AG04449 (cell line): Measurements from ENCODE around the gene ZNF69.
A peak's percentile ranks its signal among the peaks of the same experiment; 100 is the strongest.
"Not testable (repeated sequence)": the region's sequence is repeated elsewhere in the genome, so short reads cannot be mapped to it uniquely, and the experiment has no call there.

Source experiments
- CTCF ChIA-PET: fragments of 350-600 bp; formaldehyde crosslinking; extraction: SDS; loops from one replicate; lab custom pipeline; 2021; ENCODE audit warnings: antibody characterized with exemption; lab: Yijun Ruan, JAX
- POLR2A ChIA-PET: fragments of 400-600, 350-600 bp; formaldehyde crosslinking; extraction: SDS; loops from one replicate; lab custom pipeline; 2020; ENCODE audit warnings: antibody characterized with exemption, inconsistent platforms; lab: Yijun Ruan, JAX
- DNase-seq: peaks from one replicate; pipeline ENCODE4 v3.0.0-alpha.2; 2010; ENCODE audit warnings: low read depth, low spot score
- H3K4me3 ChIP-seq: 2 replicates; pipeline ENCODE4 v1.5.1; 2011; ENCODE audit warnings: low read depth, mild to moderate bottlenecking, control low read depth, low read length
- CTCF ChIP-seq: IDR thresholded peaks from one replicate; pipeline ENCODE4 v1.5.1; 2011; ENCODE audit warnings: mild to moderate bottlenecking, moderate library complexity, low read length, control low read depth, inconsistent platforms; ENCODE audit not compliant: insufficient read depth; ENCODE audit errors: missing control alignments

The ZNF69 gene

GRCh38 chr19:11887611-11888531 lies at the start of gene ZNF69:
Gene ZNF69, plus strand, starts transcription at chr19:11887782. Its CDS starts 142 bp downstream, at chr19:11887924.
- peak; percentile 38 for TF ChIP-seq CTCF
- CTCF ChIA-PET = interaction anchor here (0.7 to 2.4 kb wide), 4 partner anchors 36 to 148 kb away, joined by 3 to 6 read pairs (median 4); no protein-coding TSS in a partner anchor
- peak within 1 kb of the TSS; percentile 86 for H3K4me3 ChIP-seq
- DNase-seq = no peak
- POLR2A ChIA-PET = no interaction called here

- no peak for TF ChIP-seq CTCF
- ChIA-PET CTCF (no interaction called here), POLR2A (no interaction called here)
- DNase-seq = no peak
- no peak overlapping the region for H3K4me3 ChIP-seq
Observed at GRCh38 chr19:11843722-11844121, 43.9 kb upstream of the ZNF69 start.

- CTCF ChIA-PET = interaction anchor here (1.4 to 2.3 kb wide), 2 partner anchors 35 to 140 kb away, joined by 3 to 7 read pairs; no protein-coding TSS in a partner anchor
- DNase-seq, H3K4me3 ChIP-seq, POLR2A ChIA-PET: not testable (repeated sequence)
Observed at GRCh38 chr19:11847615-11848014, 40.0 kb upstream of the ZNF69 start.

- CTCF ChIA-PET = interaction anchor here (1.4 to 2.3 kb wide), 2 partner anchors 36 to 139 kb away, joined by 3 to 7 read pairs; no protein-coding TSS in a partner anchor
Observed at GRCh38 chr19:11848200-11848593, 39.4 kb upstream of the ZNF69 start.

GRCh38 chr19:11848594-11849469 lies 38.8 kb upstream of the ZNF69 start, which contains the start of gene ZNF439:
Gene ZNF439, plus strand, starts transcription at chr19:11848726. Its CDS starts 142 bp downstream, at chr19:11848868.
- ChIA-PET CTCF (interaction anchor here (1.4 to 2.3 kb wide), 2 partner anchors 36 to 139 kb away, joined by 3 to 7 read pairs; no protein-coding TSS in a partner anchor), POLR2A (no interaction called here)
- no peak for TF ChIP-seq CTCF

More at GRCh38 chr19:11848200-11848593, 39.4 kb upstream of the ZNF69 start:
- H3K4me3 ChIP-seq = peak overlapping the region; percentile 78
- TF ChIP-seq CTCF = no peak
- DNase-seq = no peak
- POLR2A ChIA-PET = no interaction called here

GRCh38 chr19:11850289-11850688 lies 37.3 kb upstream of the ZNF69 start:
- POLR2A ChIA-PET, DNase-seq, H3K4me3 ChIP-seq: not testable (repeated sequence)
- CTCF ChIA-PET = interaction anchor here (1.1 kb wide), 1 partner anchor 290 kb away, joined by 3 read pairs; the partner anchor contains the start of gene ZNF20

More at GRCh38 chr19:11848594-11849469, 38.8 kb upstream of the ZNF69 start, which contains the start of gene ZNF439:
- peak; percentile 7 for DNase-seq
- peak within 1 kb of the TSS; percentile 78 for H3K4me3 ChIP-seq
